ENCODE measurements around the gene ZNF185.

The ZNF185 gene

GRCh38 chrX:152923599-152923998 lies 25.7 kb downstream of the ZNF185 start:
- H3K4me1 Mint-ChIP-seq (ENCODE audit: low read depth), result peaks cover 18% of the 10 kb centered on the region
- H3K27ac Mint-ChIP-seq, result no peak overlapping the region
- no peak overlapping the region for H3K4me3 Mint-ChIP-seq
- no peak for DNase-seq
- no peaks in the 10 kb centered on the region for H3K36me3 Mint-ChIP-seq (ENCODE audit: low read depth)
- H3K27me3 Mint-ChIP-seq, result peaks cover 22% of the 10 kb centered on the region
- no peaks in the 10 kb centered on the region for H3K9me3 Mint-ChIP-seq

GRCh38 chrX:152925835-152926234 lies 28.0 kb downstream of the ZNF185 start:
- H3K9me3 Mint-ChIP-seq, result no peaks in the 10 kb centered on the region
- H3K27me3 Mint-ChIP-seq, result peaks cover 30% of the 10 kb centered on the region
- H3K36me3 Mint-ChIP-seq (ENCODE audit: low read depth), result no peaks in the 10 kb centered on the region
- peaks cover 18% of the 10 kb centered on the region for H3K4me1 Mint-ChIP-seq (ENCODE audit: low read depth)
- no peak overlapping the region for H3K27ac Mint-ChIP-seq
- H3K4me3 Mint-ChIP-seq, result no peak overlapping the region
- DNase-seq, result no peak

- no peaks in the 10 kb centered on the region for H3K36me3 Mint-ChIP-seq (ENCODE audit: low read depth)
- peaks cover 30% of the 10 kb centered on the region for H3K27me3 Mint-ChIP-seq
- H3K4me1 Mint-ChIP-seq (ENCODE audit: low read depth), result peaks cover 16% of the 10 kb centered on the region
- H3K4me3 Mint-ChIP-seq, result no peak overlapping the region
- DNase-seq, result peak; percentile 63
- no peaks in the 10 kb centered on the region for H3K9me3 Mint-ChIP-seq
- H3K27ac Mint-ChIP-seq, result no peak overlapping the region
These were observed 28.4 kb downstream of the ZNF185 start for GRCh38 chrX:152926279-152926678.

GRCh38 chrX:152926923-152927322 lies 29.1 kb downstream of the ZNF185 start:
- no peaks in the 10 kb centered on the region for H3K36me3 Mint-ChIP-seq (ENCODE audit: low read depth)
- H3K27me3 Mint-ChIP-seq, result peaks cover 37% of the 10 kb centered on the region
- no peaks in the 10 kb centered on the region for H3K9me3 Mint-ChIP-seq
- H3K27ac Mint-ChIP-seq, result no peak overlapping the region
- peaks cover 12% of the 10 kb centered on the region for H3K4me1 Mint-ChIP-seq (ENCODE audit: low read depth)
- H3K4me3 Mint-ChIP-seq, result no peak overlapping the region
- no peak for DNase-seq

- peaks cover 12% of the 10 kb centered on the region for H3K4me1 Mint-ChIP-seq (ENCODE audit: low read depth)
These were observed 30.2 kb downstream of the ZNF185 start for GRCh38 chrX:152927858-152928760.

GRCh38 chrX:152928761-152929400 lies 31.0 kb downstream of the ZNF185 start:
- no peak for DNase-seq
- Mint-ChIP-seq H3K4me1 (ENCODE audit: low read depth) (peaks cover 10% of the 10 kb centered on the region), H3K4me3 (no peak overlapping the region), H3K27me3 (peaks cover 52% of the 10 kb centered on the region), H3K9me3 (no peaks in the 10 kb centered on the region), H3K27ac (no peak overlapping the region), H3K36me3 (ENCODE audit: low read depth) (no peaks in the 10 kb centered on the region)

More at GRCh38 chrX:152927858-152928760, 30.2 kb downstream of the ZNF185 start:
- peaks cover 45% of the 10 kb centered on the region for H3K27me3 Mint-ChIP-seq
- DNase-seq, result no peak
- no peaks in the 10 kb centered on the region for H3K36me3 Mint-ChIP-seq (ENCODE audit: low read depth)
- H3K27ac Mint-ChIP-seq, result no peak overlapping the region
- H3K9me3 Mint-ChIP-seq, result no peaks in the 10 kb centered on the region
- no peak overlapping the region for H3K4me3 Mint-ChIP-seq

- Mint-ChIP-seq H3K27me3 (peaks cover 61% of the 10 kb centered on the region), H3K27ac (no peak overlapping the region), H3K4me1 (ENCODE audit: low read depth) (peaks cover 8% of the 10 kb centered on the region), H3K4me3 (no peak overlapping the region), H3K9me3 (no peaks in the 10 kb centered on the region), H3K36me3 (ENCODE audit: low read depth) (no peaks in the 10 kb centered on the region)
- DNase-seq, result no peak
These were observed 32.0 kb downstream of the ZNF185 start for GRCh38 chrX:152929898-152930297.

- no peak overlapping the region for H3K4me3 Mint-ChIP-seq
- H3K27ac Mint-ChIP-seq, result no peak overlapping the region
- H3K4me1 Mint-ChIP-seq (ENCODE audit: low read depth), result peaks cover 8% of the 10 kb centered on the region
- no peak for DNase-seq
- no peaks in the 10 kb centered on the region for H3K36me3 Mint-ChIP-seq (ENCODE audit: low read depth)
- peaks cover 63% of the 10 kb centered on the region for H3K27me3 Mint-ChIP-seq
- H3K9me3 Mint-ChIP-seq, result no peaks in the 10 kb centered on the region
These were observed 32.6 kb downstream of the ZNF185 start for GRCh38 chrX:152930516-152930915.

GRCh38 chrX:152932144-152932543 lies 34.3 kb downstream of the ZNF185 start:
- Mint-ChIP-seq H3K27ac (no peak overlapping the region), H3K4me1 (ENCODE audit: low read depth) (no peaks in the 10 kb centered on the region), H3K9me3 (no peaks in the 10 kb centered on the region), H3K36me3 (ENCODE audit: low read depth) (no peaks in the 10 kb centered on the region), H3K27me3 (peaks cover 67% of the 10 kb centered on the region), H3K4me3 (no peak overlapping the region)
- no peak for DNase-seq

GRCh38 chrX:152932598-152933175 lies 34.8 kb downstream of the ZNF185 start:
- Mint-ChIP-seq H3K36me3 (ENCODE audit: low read depth) (no peaks in the 10 kb centered on the region), H3K4me1 (ENCODE audit: low read depth) (no peaks in the 10 kb centered on the region), H3K27me3 (peaks cover 62% of the 10 kb centered on the region), H3K9me3 (no peaks in the 10 kb centered on the region), H3K4me3 (no peak overlapping the region), H3K27ac (no peak overlapping the region)
- no peak for DNase-seq

- no peaks in the 10 kb centered on the region for H3K9me3 Mint-ChIP-seq
- H3K36me3 Mint-ChIP-seq (ENCODE audit: low read depth), result peaks cover under 1% of the 10 kb centered on the region
These were observed 38.4 kb downstream of the ZNF185 start for GRCh38 chrX:152936306-152936705.

GRCh38 chrX:152937236-152937635 lies 39.4 kb downstream of the ZNF185 start:
- Mint-ChIP-seq H3K4me3 (no peak overlapping the region), H3K36me3 (ENCODE audit: low read depth) (peaks cover 2% of the 10 kb centered on the region), H3K4me1 (ENCODE audit: low read depth) (peaks cover 4% of the 10 kb centered on the region), H3K27ac (no peak overlapping the region), H3K9me3 (no peaks in the 10 kb centered on the region), H3K27me3 (peaks cover 38% of the 10 kb centered on the region)
- no peak for DNase-seq

More at GRCh38 chrX:152936306-152936705, 38.4 kb downstream of the ZNF185 start:
- H3K27me3 Mint-ChIP-seq, result peaks cover 45% of the 10 kb centered on the region
- H3K4me1 Mint-ChIP-seq (ENCODE audit: low read depth), result peaks cover 2% of the 10 kb centered on the region
- no peak for DNase-seq
- no peak overlapping the region for H3K27ac Mint-ChIP-seq
- H3K4me3 Mint-ChIP-seq, result no peak overlapping the region

GRCh38 chrX:152941328-152942076 lies 43.6 kb downstream of the ZNF185 start:
- Mint-ChIP-seq H3K27ac (peak overlapping the region; percentile 91), H3K4me3 (peak overlapping the region; percentile 83), H3K4me1 (ENCODE audit: low read depth) (peaks cover 6% of the 10 kb centered on the region), H3K36me3 (ENCODE audit: low read depth) (peaks cover 2% of the 10 kb centered on the region), H3K27me3 (peaks cover 15% of the 10 kb centered on the region), H3K9me3 (no peaks in the 10 kb centered on the region)
- DNase-seq, result peak; percentile 93

GRCh38 chrX:152942077-152942442 lies 44.2 kb downstream of the ZNF185 start:
- Mint-ChIP-seq H3K9me3 (no peaks in the 10 kb centered on the region), H3K36me3 (ENCODE audit: low read depth) (peaks cover 2% of the 10 kb centered on the region), H3K4me1 (ENCODE audit: low read depth) (peaks cover 6% of the 10 kb centered on the region), H3K27me3 (peaks cover 16% of the 10 kb centered on the region), H3K27ac (peak overlapping the region; percentile 91), H3K4me3 (peak overlapping the region; percentile 83)
- DNase-seq, result no peak
